Measurements from ENCODE around the gene CDA. TPM values are rescaled to one million over a fixed set of nuclear protein-coding genes. Genes with fewer than 3 reads are reported as not detected.
A peak's percentile ranks its signal among the peaks of the same experiment; 100 is the strongest.

The CDA gene
- total RNA-seq, 1 donor from 2014 or later: not detected

GRCh38 chr1:20633190-20634064 lies 44.5 kb downstream of the CDA start, which contains the start of gene PINK1:
TSS of gene PINK1 (plus strand) at chr1:20633458. CDS start at chr1:20633549, 91 bp downstream.
- Mint-ChIP-seq H3K9me3 (ENCODE audit: unreplicated experiment) (no peaks in the 10 kb centered on the region), H3K27ac (ENCODE audit: unreplicated experiment) (peak within 1 kb of the TSS; percentile 53), H3K36me3 (ENCODE audit: low read depth, unreplicated experiment) (peaks cover 11% of the 10 kb centered on the region), H3K4me1 (ENCODE audit: low read depth, unreplicated experiment) (no peaks in the 10 kb centered on the region), H3K27me3 (ENCODE audit: low read depth, unreplicated experiment) (no peaks in the 10 kb centered on the region), H3K4me3 (ENCODE audit: unreplicated experiment) (peak within 1 kb of the TSS; percentile 87)
- peak within 1 kb of the TSS; percentile 55 for H3K27ac ChIP-seq (ENCODE audit: low read depth, low read length)
- H2AFZ ChIP-seq (ENCODE audit: low read depth, low read length): peak within 1 kb of the TSS; percentile 94
- peaks cover 21% of the 10 kb centered on the region for H4K20me1 ChIP-seq (ENCODE audit: insufficient read depth, low read length)
- peak within 1 kb of the TSS; percentile 87 for H3K9ac ChIP-seq (ENCODE audit: low read length)
- peak within 1 kb of the TSS; percentile 96 for H3K4me2 ChIP-seq (ENCODE audit: low read length)
- peaks cover 9% of the 10 kb centered on the region for H3K4me1 ChIP-seq (ENCODE audit: insufficient read depth, low read length)
- TF ChIP-seq EZH2 (IDR thresholded peaks at IDR 0.05; ENCODE audit: insufficient read depth, low read length) (no peak), CTCF (IDR thresholded peaks at IDR 0.05; ENCODE audit: insufficient read depth, low read depth, low read length) (peak; percentile 86)
- peak within 1 kb of the TSS; percentile 86 for H3K4me3 ChIP-seq (ENCODE audit: insufficient read depth, low read depth, low read length)
- H3K27me3 ChIP-seq (ENCODE audit: insufficient read depth, low read length): peaks cover 2% of the 10 kb centered on the region
- peaks cover 4% of the 10 kb centered on the region for H3K36me3 ChIP-seq (ENCODE audit: insufficient read depth, low read length)
- DNase-seq (ENCODE audit: low read depth): peak; percentile 32
- no peaks in the 10 kb centered on the region for H3K9me3 ChIP-seq (ENCODE audit: insufficient read depth, low read depth, low read length)
- no peak for FAIRE-seq
- peaks cover 9% of the 10 kb centered on the region for H3K79me2 ChIP-seq (ENCODE audit: insufficient read depth, low read length)

- H3K79me2 ChIP-seq (ENCODE audit: insufficient read depth, low read length): peaks cover 9% of the 10 kb centered on the region
- H3K4me3 ChIP-seq (ENCODE audit: insufficient read depth, low read depth, low read length): peak overlapping the region; percentile 86
- no peaks in the 10 kb centered on the region for H3K9me3 Mint-ChIP-seq (ENCODE audit: unreplicated experiment)
- H3K27me3 ChIP-seq (ENCODE audit: insufficient read depth, low read length): peaks cover 2% of the 10 kb centered on the region
- H3K4me2 ChIP-seq (ENCODE audit: low read length): peak overlapping the region; percentile 96
- no peaks in the 10 kb centered on the region for H3K4me1 Mint-ChIP-seq (ENCODE audit: low read depth, unreplicated experiment)
- H3K9me3 ChIP-seq (ENCODE audit: insufficient read depth, low read depth, low read length): no peaks in the 10 kb centered on the region
- H3K27ac ChIP-seq (ENCODE audit: low read depth, low read length): no peak overlapping the region
- H2AFZ ChIP-seq (ENCODE audit: low read depth, low read length): peak overlapping the region; percentile 57
- peaks cover 21% of the 10 kb centered on the region for H4K20me1 ChIP-seq (ENCODE audit: insufficient read depth, low read length)
- peak overlapping the region; percentile 87 for H3K9ac ChIP-seq (ENCODE audit: low read length)
- peaks cover 9% of the 10 kb centered on the region for H3K4me1 ChIP-seq (ENCODE audit: insufficient read depth, low read length)
- H3K36me3 ChIP-seq (ENCODE audit: insufficient read depth, low read length): peaks cover 4% of the 10 kb centered on the region
- H3K27me3 Mint-ChIP-seq (ENCODE audit: low read depth, unreplicated experiment): no peaks in the 10 kb centered on the region
- H3K36me3 Mint-ChIP-seq (ENCODE audit: low read depth, unreplicated experiment): peaks cover 14% of the 10 kb centered on the region
- FAIRE-seq (no peak), DNase-seq (ENCODE audit: low read depth) (no peak)
- TF ChIP-seq EZH2 (IDR thresholded peaks at IDR 0.05; ENCODE audit: insufficient read depth, low read length): no peak
- TF ChIP-seq CTCF (IDR thresholded peaks at IDR 0.05; ENCODE audit: insufficient read depth, low read depth, low read length): no peak
- peak overlapping the region; percentile 87 for H3K4me3 Mint-ChIP-seq (ENCODE audit: unreplicated experiment)
- H3K27ac Mint-ChIP-seq (ENCODE audit: unreplicated experiment): peak overlapping the region; percentile 53
Observed at GRCh38 chr1:20634065-20634593, 45.2 kb downstream of the CDA start.
